Measurements from ENCODE around the gene PPP6R3.
A peak's percentile ranks its signal among the peaks of the same experiment; 100 is the strongest.
"Not testable (repeated sequence)": the region's sequence is repeated elsewhere in the genome, so short reads cannot be mapped to it uniquely, and the experiment has no call there.

The PPP6R3 gene

GRCh38 chr11:68457898-68458249, 2.7 kb upstream of the PPP6R3 start:
- no peak for DNase-seq (ENCODE audit: low read depth)

GRCh38 chr11:68458340-68458739, 2.2 kb upstream of the PPP6R3 start:
- not testable (repeated sequence) for DNase-seq (ENCODE audit: low read depth)

GRCh38 chr11:68459886-68460740, 439 bp upstream of the PPP6R3 start:
- DNase-seq (ENCODE audit: low read depth), result peak; percentile 93

- no peak for DNase-seq (ENCODE audit: low read depth)
Observed at GRCh38 chr11:68461575-68461917, 994 bp downstream of the PPP6R3 start.

GRCh38 chr11:68463714-68464113, 3.2 kb downstream of the PPP6R3 start:
- no peak for DNase-seq (ENCODE audit: low read depth)

GRCh38 chr11:68467201-68467834, 6.8 kb downstream of the PPP6R3 start:
- DNase-seq (ENCODE audit: low read depth), result no peak

- no peak for DNase-seq (ENCODE audit: low read depth)
Observed at GRCh38 chr11:68468217-68468828, 7.8 kb downstream of the PPP6R3 start.

- no peak for DNase-seq (ENCODE audit: low read depth)
Observed at GRCh38 chr11:68469122-68469521, 8.6 kb downstream of the PPP6R3 start.

GRCh38 chr11:68469642-68470041, 9.1 kb downstream of the PPP6R3 start:
- DNase-seq (ENCODE audit: low read depth), result no peak

GRCh38 chr11:68470304-68470811, 9.8 kb downstream of the PPP6R3 start:
- DNase-seq (ENCODE audit: low read depth), result no peak

- DNase-seq (ENCODE audit: low read depth), result peak; percentile 27
Observed at GRCh38 chr11:68471360-68472340, 11.1 kb downstream of the PPP6R3 start.

- no peak for DNase-seq (ENCODE audit: low read depth)
Observed at GRCh38 chr11:68472778-68473177, 12.2 kb downstream of the PPP6R3 start.

GRCh38 chr11:68473693-68474092, 13.1 kb downstream of the PPP6R3 start:
- DNase-seq (ENCODE audit: low read depth), result no peak

GRCh38 chr11:68475626-68476025, 15.1 kb downstream of the PPP6R3 start:
- DNase-seq (ENCODE audit: low read depth), result not testable (repeated sequence)

- no peak for DNase-seq (ENCODE audit: low read depth)
Observed at GRCh38 chr11:68479390-68479789, 18.8 kb downstream of the PPP6R3 start.

- DNase-seq (ENCODE audit: low read depth), result no peak
Observed at GRCh38 chr11:68480193-68480592, 19.6 kb downstream of the PPP6R3 start.

GRCh38 chr11:68480852-68481510, 20.4 kb downstream of the PPP6R3 start:
- DNase-seq (ENCODE audit: low read depth), result no peak

GRCh38 chr11:68481579-68482240, 21.2 kb downstream of the PPP6R3 start:
- DNase-seq (ENCODE audit: low read depth), result no peak

- DNase-seq (ENCODE audit: low read depth), result no peak
Observed at GRCh38 chr11:68488623-68489022, 28.1 kb downstream of the PPP6R3 start.

- DNase-seq (ENCODE audit: low read depth), result no peak
Observed at GRCh38 chr11:68495220-68495729, 34.7 kb downstream of the PPP6R3 start.

- no peak for DNase-seq (ENCODE audit: low read depth)
Observed at GRCh38 chr11:68495872-68496271, 35.3 kb downstream of the PPP6R3 start.
